Measurements from ENCODE around the gene CTXND1. TPM values are rescaled to one million over a fixed set of nuclear protein-coding genes. Genes with fewer than 3 reads are reported as not detected.
"Not testable (repeated sequence)": the region's sequence is repeated elsewhere in the genome, so short reads cannot be mapped to it uniquely, and the experiment has no call there.

Gene CTXND1
- total RNA-seq, 1 experiment from 2014 or later = 0.04 TPM

DNA sequence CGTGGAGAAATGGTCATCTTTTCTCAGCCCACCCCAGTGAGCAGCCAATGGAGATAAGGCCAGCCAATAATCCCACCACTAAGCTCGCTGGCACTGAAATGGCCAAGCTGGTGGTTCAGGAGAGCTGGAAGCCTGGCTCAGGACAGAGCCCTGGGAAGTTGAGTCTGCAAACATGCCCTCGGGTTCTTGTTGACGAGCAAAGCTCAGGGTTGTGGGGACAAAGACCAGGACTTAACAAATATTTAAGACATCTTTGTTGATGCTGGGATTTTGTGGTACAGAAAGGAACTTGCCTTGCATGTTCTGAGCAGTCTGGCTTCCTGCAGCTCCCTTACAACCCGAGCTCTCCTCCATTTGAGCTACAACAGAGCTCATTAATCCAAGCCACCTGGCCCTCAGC is 94.8 kb downstream of the CTXND1 start:
- peaks cover 18% of the 10 kb centered on the region for H3K4me1 Mint-ChIP-seq
- peaks cover 9% of the 10 kb centered on the region for H3K36me3 Mint-ChIP-seq
- H3K27me3 Mint-ChIP-seq (ENCODE audit: low read depth) = no peaks in the 10 kb centered on the region
- H3K9me3 Mint-ChIP-seq = no peaks in the 10 kb centered on the region
- no peak for DNase-seq (ENCODE audit: low spot score)
- no peak overlapping the region for H3K27ac Mint-ChIP-seq
- ChIA-PET CTCF (interaction anchor here (0.8 kb wide), 1 partner anchor 15 kb away, joined by 3 read pairs; no protein-coding TSS in a partner anchor), POLR2A (no interaction called here)
- ATAC-seq = no peak
- H3K4me3 Mint-ChIP-seq = no peak overlapping the region
- TF ChIP-seq ZNF317 (CRISPR knock-in tag; IDR thresholded peaks at IDR 0.05; ENCODE audit: borderline replicate concordance, low read depth) = no peak
- TF ChIP-seq JUN (CRISPR knock-in tag; IDR thresholded peaks at IDR 0.05) = no peak
- TF ChIP-seq, protein P1, sequence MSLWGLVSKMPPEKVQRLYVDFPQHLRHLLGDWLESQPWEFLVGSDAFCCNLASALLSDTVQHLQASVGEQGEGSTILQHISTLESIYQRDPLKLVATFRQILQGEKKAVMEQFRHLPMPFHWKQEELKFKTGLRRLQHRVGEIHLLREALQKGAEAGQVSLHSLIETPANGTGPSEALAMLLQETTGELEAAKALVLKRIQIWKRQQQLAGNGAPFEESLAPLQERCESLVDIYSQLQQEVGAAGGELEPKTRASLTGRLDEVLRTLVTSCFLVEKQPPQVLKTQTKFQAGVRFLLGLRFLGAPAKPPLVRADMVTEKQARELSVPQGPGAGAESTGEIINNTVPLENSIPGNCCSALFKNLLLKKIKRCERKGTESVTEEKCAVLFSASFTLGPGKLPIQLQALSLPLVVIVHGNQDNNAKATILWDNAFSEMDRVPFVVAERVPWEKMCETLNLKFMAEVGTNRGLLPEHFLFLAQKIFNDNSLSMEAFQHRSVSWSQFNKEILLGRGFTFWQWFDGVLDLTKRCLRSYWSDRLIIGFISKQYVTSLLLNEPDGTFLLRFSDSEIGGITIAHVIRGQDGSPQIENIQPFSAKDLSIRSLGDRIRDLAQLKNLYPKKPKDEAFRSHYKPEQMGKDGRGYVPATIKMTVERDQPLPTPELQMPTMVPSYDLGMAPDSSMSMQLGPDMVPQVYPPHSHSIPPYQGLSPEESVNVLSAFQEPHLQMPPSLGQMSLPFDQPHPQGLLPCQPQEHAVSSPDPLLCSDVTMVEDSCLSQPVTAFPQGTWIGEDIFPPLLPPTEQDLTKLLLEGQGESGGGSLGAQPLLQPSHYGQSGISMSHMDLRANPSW (CRISPR knock-in tag; conservative IDR thresholded peaks at IDR 0.05; ENCODE audit: low read depth) = no peak
- no peak for TF ChIP-seq GABPB1 (CRISPR knock-in tag; IDR thresholded peaks at IDR 0.05)
- no peak for TF ChIP-seq CREB1 (CRISPR knock-in tag; IDR thresholded peaks at IDR 0.05)
- TF ChIP-seq GRHL2 (CRISPR knock-in tag; IDR thresholded peaks at IDR 0.05; ENCODE audit: insufficient replicate concordance, severe bottlenecking) = no peak
- TF ChIP-seq ETV6 (CRISPR knock-in tag; IDR thresholded peaks at IDR 0.05) = no peak
- no peak for TF ChIP-seq AFF4 (CRISPR knock-in tag; IDR thresholded peaks at IDR 0.05; ENCODE audit: borderline replicate concordance)
- no peak for TF ChIP-seq IRF2 (CRISPR knock-in tag; IDR thresholded peaks at IDR 0.05; ENCODE audit: borderline replicate concordance, low read depth)
- TF ChIP-seq ZNF396 (CRISPR knock-in tag; IDR thresholded peaks at IDR 0.05; ENCODE audit: borderline replicate concordance) = no peak
- no peak for TF ChIP-seq MYBL2 (CRISPR knock-in tag; IDR thresholded peaks at IDR 0.05)
- TF ChIP-seq ZNF671 (CRISPR knock-in tag; IDR thresholded peaks at IDR 0.05) = no peak
- TF ChIP-seq CREM (CRISPR knock-in tag; IDR thresholded peaks at IDR 0.05) = no peak

GRCh38 chr15:80156176-80156720 is 95.8 kb downstream of the CTXND1 start:
- DNase-seq (ENCODE audit: low spot score) (no peak), ATAC-seq (no peak)
- H3K36me3 Mint-ChIP-seq = peaks cover 2% of the 10 kb centered on the region; the same call in 1 of the 2 replicates
- peaks cover 27% of the 10 kb centered on the region for H3K4me1 Mint-ChIP-seq
- no peak overlapping the region for H3K27ac Mint-ChIP-seq
- H3K9me3 Mint-ChIP-seq = no peaks in the 10 kb centered on the region
- POLR2A ChIA-PET = no interaction called here
- no peak for TF ChIP-seq ZNF317 (CRISPR knock-in tag; IDR thresholded peaks at IDR 0.05; ENCODE audit: borderline replicate concordance, low read depth)
- CTCF ChIA-PET = no interaction called here
- H3K4me3 Mint-ChIP-seq = no peak overlapping the region
- peaks cover 3% of the 10 kb centered on the region for H3K27me3 Mint-ChIP-seq (ENCODE audit: low read depth)

GRCh38 chr15:80155378-80156175 is 96.4 kb downstream of the CTXND1 start:
- H3K27ac Mint-ChIP-seq; CTCF ChIA-PET; ATAC-seq; H3K4me3 Mint-ChIP-seq; H3K27me3 Mint-ChIP-seq (ENCODE audit: low read depth); H3K36me3 Mint-ChIP-seq; H3K9me3 Mint-ChIP-seq; DNase-seq (ENCODE audit: low spot score); POLR2A ChIA-PET: not testable (repeated sequence)
- 0 out of 2 replicates have a peak, but pooled peaks have one; percentile 20 for TF ChIP-seq GTF2I (CRISPR knock-in tag; conservative IDR thresholded peaks at IDR 0.05)
- peaks cover 30% of the 10 kb centered on the region for H3K4me1 Mint-ChIP-seq

Data from WTC11 (cell line).